ENCODE data around the gene GSTM2. TPM values are rescaled to one million over a fixed set of nuclear protein-coding genes. Genes with fewer than 3 reads are reported as not detected.

The GSTM2 gene
- total RNA-seq, 1 experiment from 2014 or later = 5.9 TPM

- ChIA-PET POLR2A (interaction anchor here (1.6 to 1.8 kb wide), 2 partner anchors 95 to 133 kb away, joined by 4 read pairs; no protein-coding TSS in a partner anchor), RAD21 (ENCODE audit: low non-redundant PET in 1 of 2, low total read pairs in 2 of 2, uncharacterized antibody in 2 of 2, unreplicated experiment in 2 of 2) (interaction anchor here (1.2 to 2.4 kb wide), 4 partner anchors 9 to 133 kb away, joined by 3 to 8 read pairs (median 8); no protein-coding TSS in a partner anchor), CTCF (interaction anchor here (1.2 to 4.0 kb wide), 12 partner anchors 8 to 343 kb away, joined by 3 to 73 read pairs (median 20); partner anchors contain the start of genes AHCYL1 and GNAI3)
- H3K36me3 ChIP-seq (ENCODE audit: control insufficient read depth in 1 of 2, insufficient read depth in 2 of 2, low read length in 2 of 2) = no peaks in the 10 kb centered on the region
- TF ChIP-seq ZFX (IDR thresholded peaks at IDR 0.05) = no peak
- no peak for TF ChIP-seq EGR1 (IDR thresholded peaks at IDR 0.05; ENCODE audit: low read depth)
- no peak for TF ChIP-seq FOSL1 (IDR thresholded peaks at IDR 0.05; ENCODE audit: low read depth)
- no peak for TF ChIP-seq CBX3 (IDR thresholded peaks at IDR 0.05; ENCODE audit: low read depth)
- H3K27ac ChIP-seq (ENCODE audit: low read depth, low read length) = no peak overlapping the region
- H3K79me2 ChIP-seq (ENCODE audit: insufficient read depth, low read length) = no peaks in the 10 kb centered on the region
- no peaks in the 10 kb centered on the region for H3K9me2 ChIP-seq (ENCODE audit: insufficient read depth)
- no peak overlapping the region for H3K4me3 ChIP-seq (replicated peaks in 1 of 2; ENCODE audit: low read depth in 1 of 2, low read length in 2 of 2)
- no TSS peak for BruUV-seq (replicated peaks)
- DNase-seq (ENCODE audit: low read depth, low spot score) (no peak), ATAC-seq (no peak)
- H4K20me1 ChIP-seq (ENCODE audit: insufficient read depth) = no peaks in the 10 kb centered on the region
- no peak overlapping the region for H3K9ac ChIP-seq (ENCODE audit: low read length)
- intact Hi-C loops (cut with micrococcal nuclease) = loop anchor here (2.0 kb wide), 1 partner anchor 94 kb away; no protein-coding TSS in a partner anchor
- H3K27me3 ChIP-seq (ENCODE audit: insufficient read depth, low read length) = no peaks in the 10 kb centered on the region
- no peaks in the 10 kb centered on the region for H3K9me3 ChIP-seq (ENCODE audit: control insufficient read depth in 1 of 2, insufficient read depth in 1 of 2, low read depth in 1 of 2, low read length in 2 of 2)
- no peak overlapping the region for H2AFZ ChIP-seq (ENCODE audit: low read depth, low read length, poor library complexity, severe bottlenecking)
- peaks cover 10 to 25% of the 10 kb centered on the region in 2 experiments for H3K4me1 ChIP-seq (ENCODE audit: control insufficient read depth in 1 of 2, insufficient read depth in 2 of 2, low read length in 2 of 2)
- H3K4me2 ChIP-seq (ENCODE audit: low read length) = no peak overlapping the region
Measured at GRCh38 chr1:109641078-109641740, 26.6 kb upstream of the GSTM2 start.

GRCh38 chr1:109641861-109642260, 26.0 kb upstream of the GSTM2 start:
- Histone ChIP-seq H3K4me1 (ENCODE audit: control insufficient read depth in 1 of 2, insufficient read depth in 2 of 2, low read length in 2 of 2) (peaks cover 3 to 19% of the 10 kb centered on the region in 2 experiments), H3K9me3 (ENCODE audit: control insufficient read depth in 1 of 2, insufficient read depth in 1 of 2, low read depth in 1 of 2, low read length in 2 of 2) (no peaks in the 10 kb centered on the region), H3K36me3 (ENCODE audit: control insufficient read depth in 1 of 2, insufficient read depth in 2 of 2, low read length in 2 of 2) (no peaks in the 10 kb centered on the region), H4K20me1 (ENCODE audit: insufficient read depth) (no peaks in the 10 kb centered on the region), H3K27ac (ENCODE audit: low read depth, low read length) (no peak overlapping the region), H3K79me2 (ENCODE audit: insufficient read depth, low read length) (no peaks in the 10 kb centered on the region), H3K4me2 (ENCODE audit: low read length) (no peak overlapping the region), H3K27me3 (ENCODE audit: insufficient read depth, low read length) (no peaks in the 10 kb centered on the region), H3K9ac (ENCODE audit: low read length) (no peak overlapping the region), H2AFZ (ENCODE audit: low read depth, low read length, poor library complexity, severe bottlenecking) (no peak overlapping the region), H3K9me2 (ENCODE audit: insufficient read depth) (no peaks in the 10 kb centered on the region), H3K4me3 (replicated peaks in 1 of 2; ENCODE audit: low read depth in 1 of 2, low read length in 2 of 2) (no peak overlapping the region)
- no peak for DNase-seq (ENCODE audit: low read depth, low spot score)
- CTCF ChIA-PET = interaction anchor here (3.3 to 4.0 kb wide), 4 partner anchors 7 to 342 kb away, joined by 50 to 73 read pairs (median 58); partner anchors contain the start of gene AHCYL1
- POLR2A ChIA-PET = no interaction called here
- intact Hi-C loops (cut with micrococcal nuclease) = loop anchor here (2.0 kb wide), 1 partner anchor 95 kb away; no protein-coding TSS in a partner anchor
- no peak for ATAC-seq
- no TSS peak for BruUV-seq (replicated peaks)
- RAD21 ChIA-PET (ENCODE audit: low non-redundant PET in 1 of 2, low total read pairs in 2 of 2, uncharacterized antibody in 2 of 2, unreplicated experiment in 2 of 2) = interaction anchor here in 1 of 2 experiments (2.4 kb wide), 1 partner anchor 96 kb away, joined by 8 read pairs; no protein-coding TSS in a partner anchor
- no peak for TF ChIP-seq ELF1 (IDR thresholded peaks at IDR 0.05; ENCODE audit: borderline replicate concordance, low read depth)
- no peak for TF ChIP-seq SIN3A (IDR thresholded peaks at IDR 0.05; ENCODE audit: low read depth)
- TF ChIP-seq ZBTB33 (IDR thresholded peaks at IDR 0.05; ENCODE audit: extremely low read depth, insufficient replicate concordance, low read length) = no peak
- TF ChIP-seq EZH2phosphoT487 (IDR thresholded peaks at IDR 0.05; ENCODE audit: borderline replicate concordance) = no peak
- TF ChIP-seq TCF7L2 (IDR thresholded peaks at IDR 0.05; ENCODE audit: borderline replicate concordance, extremely low read depth, insufficient read depth, insufficient read length) = no peak
- no peak for TF ChIP-seq REST (IDR thresholded peaks at IDR 0.05; ENCODE audit: low read depth)
- no peak for TF ChIP-seq MAX (IDR thresholded peaks at IDR 0.05)
- TF ChIP-seq SRF (IDR thresholded peaks at IDR 0.05; ENCODE audit: low read depth) = no peak
- TF ChIP-seq ATF3 (IDR thresholded peaks at IDR 0.05) = no peak
- TF ChIP-seq JUND (IDR thresholded peaks at IDR 0.05) = no peak
